Measurements from ENCODE around the gene ACOT4.
"Not testable (repeated sequence)": the region's sequence is repeated elsewhere in the genome, so short reads cannot be mapped to it uniquely, and the experiment has no call there.

DNA sequence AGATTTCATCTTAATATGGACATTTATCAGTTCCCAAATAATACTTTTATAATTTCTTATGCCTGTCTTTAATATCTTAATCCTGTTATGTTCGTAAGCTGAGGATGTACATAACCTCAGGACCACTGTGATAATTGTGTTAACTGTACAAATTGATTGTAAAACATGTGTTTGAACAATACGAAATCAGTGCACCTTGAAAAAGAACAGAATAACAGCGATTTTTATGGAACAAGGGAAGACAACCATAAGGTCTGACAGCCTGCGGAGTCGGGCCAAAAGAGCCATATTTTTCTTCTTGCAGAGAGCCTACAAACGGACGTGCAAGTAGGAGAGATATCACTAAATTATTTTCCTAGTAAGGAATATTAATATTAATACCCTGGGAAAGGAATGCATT lies 29.4 kb upstream of the ACOT4 start:
- TF ChIP-seq, protein P1, sequence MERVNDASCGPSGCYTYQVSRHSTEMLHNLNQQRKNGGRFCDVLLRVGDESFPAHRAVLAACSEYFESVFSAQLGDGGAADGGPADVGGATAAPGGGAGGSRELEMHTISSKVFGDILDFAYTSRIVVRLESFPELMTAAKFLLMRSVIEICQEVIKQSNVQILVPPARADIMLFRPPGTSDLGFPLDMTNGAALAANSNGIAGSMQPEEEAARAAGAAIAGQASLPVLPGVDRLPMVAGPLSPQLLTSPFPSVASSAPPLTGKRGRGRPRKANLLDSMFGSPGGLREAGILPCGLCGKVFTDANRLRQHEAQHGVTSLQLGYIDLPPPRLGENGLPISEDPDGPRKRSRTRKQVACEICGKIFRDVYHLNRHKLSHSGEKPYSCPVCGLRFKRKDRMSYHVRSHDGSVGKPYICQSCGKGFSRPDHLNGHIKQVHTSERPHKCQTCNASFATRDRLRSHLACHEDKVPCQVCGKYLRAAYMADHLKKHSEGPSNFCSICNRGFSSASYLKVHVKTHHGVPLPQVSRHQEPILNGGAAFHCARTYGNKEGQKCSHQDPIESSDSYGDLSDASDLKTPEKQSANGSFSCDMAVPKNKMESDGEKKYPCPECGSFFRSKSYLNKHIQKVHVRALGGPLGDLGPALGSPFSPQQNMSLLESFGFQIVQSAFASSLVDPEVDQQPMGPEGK (CRISPR knock-in tag; IDR thresholded peaks at IDR 0.05; ENCODE audit: borderline replicate concordance): not testable (repeated sequence)
- TF ChIP-seq CREB5 (CRISPR knock-in tag; IDR thresholded peaks at IDR 0.05; ENCODE audit: low read depth); ARNTL (CRISPR knock-in tag; IDR thresholded peaks at IDR 0.05; ENCODE audit: borderline replicate concordance, low read depth); RARB (CRISPR knock-in tag; IDR thresholded peaks at IDR 0.05); ZC3H10 (CRISPR knock-in tag; IDR thresholded peaks at IDR 0.05); PPARA (CRISPR knock-in tag; IDR thresholded peaks at IDR 0.05; ENCODE audit: borderline replicate concordance): not testable (repeated sequence)

Data from SK-N-SH treated with all-trans-retinoic acid at 6 μM for 48 hours (cell line).